SK-N-SH (cell line): ENCODE results near the gene TARS3. TPM values are rescaled to one million over a fixed set of nuclear protein-coding genes. Genes with fewer than 3 reads are reported as not detected.

Experiments
- CTCF ChIA-PET: fragments of 300-600, 350-600 bp; formaldehyde crosslinking; extraction: SDS; loops from one replicate; lab custom pipeline; 2021; lab: Yijun Ruan, JAX
- POLR2A ChIA-PET: fragments of 350-600 bp; sonication (Branson Sonifier 250); formaldehyde crosslinking; extraction: SDS; loops from one replicate; lab custom pipeline; 2020; ENCODE audit warnings: antibody characterized with exemption, inconsistent platforms; lab: Yijun Ruan, JAX
- DNase-seq: peaks from one replicate; pipeline ENCODE4 v3.0.0; 2012
- H2AFZ ChIP-seq: fragments of 200-600 bp; sonication (generic); 2 replicates; pipeline ENCODE4 v1.8.1; 2016; ENCODE audit warnings: antibody characterized with exemption, mild to moderate bottlenecking, low read depth
- H3F3A ChIP-seq: fragments of 200-600 bp; sonication (generic); replicated peaks from 2 replicates; pipeline ENCODE3; 2016; ENCODE audit warnings: antibody characterized with exemption, mild to moderate bottlenecking; ENCODE audit not compliant: insufficient read depth
- H3K27ac ChIP-seq, 2 experiments: fragments of 200-500 bp in 1 of 2; fragments of 200-600 bp in 1 of 2; sonication (Bioruptor generic) in 1 of 2; sonication (generic), shearing (Covaris generic) in 1 of 2; 2 replicates each; pipeline versions ENCODE4 v1.5.1 to v1.6.1; 2014 to 2016; ENCODE audit warnings: low read depth in 2 of 2, inconsistent platforms in 1 of 2, low read length in 1 of 2, mild to moderate bottlenecking in 1 of 2, mixed read lengths in 1 of 2
- H3K27me3 ChIP-seq: fragments of 200-600 bp; sonication (generic), shearing (Covaris generic); 2 replicates; pipeline ENCODE4 v1.6.1; 2016; ENCODE audit warnings: mixed run types; ENCODE audit not compliant: insufficient read depth
- H3K36me3 ChIP-seq, 2 experiments: fragments of 200-500 bp in 1 of 2; fragments of 200-600 bp in 1 of 2; sonication (Bioruptor generic) in 1 of 2; sonication (generic) in 1 of 2; replicated peaks in 1 of 2; 2 replicates each; pipeline versions ENCODE3 to v1.5.1; 2014 to 2016; ENCODE audit warnings: low read length in 1 of 2, mild to moderate bottlenecking in 1 of 2; ENCODE audit not compliant: insufficient read depth in 2 of 2, control insufficient read depth in 1 of 2
- H3K4me1 ChIP-seq, 2 experiments: fragments of 200-500 bp in 1 of 2; fragments of 200-600 bp in 1 of 2; sonication (Bioruptor generic) in 1 of 2; sonication (generic), shearing (Covaris generic) in 1 of 2; 2 replicates each; pipeline versions ENCODE4 v1.5.1 to v1.6.1; 2014 to 2016; ENCODE audit warnings: low read depth in 1 of 2, low read length in 1 of 2, mixed run types in 1 of 2; ENCODE audit not compliant: insufficient read depth in 2 of 2, control insufficient read depth in 1 of 2
- H3K4me2 ChIP-seq: fragments of 200-600 bp; sonication (generic), shearing (Covaris generic); 2 replicates; pipeline ENCODE4 v1.6.1; 2017; ENCODE audit warnings: mixed run types
- H3K4me3 ChIP-seq, 2 experiments: fragments of 200-500 bp in 1 of 2; fragments of 200-600 bp in 1 of 2; sonication (Bioruptor generic) in 1 of 2; sonication (generic), shearing (Covaris generic) in 1 of 2; 2 replicates each; pipeline versions ENCODE4 v1.5.1 to v1.8.1; 2014 to 2016; ENCODE audit warnings: low read depth in 2 of 2, inconsistent platforms in 1 of 2, low read length in 1 of 2, mild to moderate bottlenecking in 1 of 2, mixed read lengths in 1 of 2, moderate library complexity in 1 of 2
- H3K79me2 ChIP-seq: fragments of 200-600 bp; sonication (generic); 2 replicates; pipeline ENCODE4 v1.8.1; 2017; ENCODE audit warnings: mild to moderate bottlenecking; ENCODE audit not compliant: insufficient read depth
- H3K9ac ChIP-seq: fragments of 200-600 bp; sonication (generic); 2 replicates; pipeline ENCODE4 v1.6.1; 2017; ENCODE audit warnings: mixed run types
- H3K9me2 ChIP-seq: fragments of 200-600 bp; sonication (generic); 2 replicates; pipeline ENCODE4 v1.6.1; 2017; ENCODE audit warnings: mixed run types
- H3K9me3 ChIP-seq: fragments of 200-600 bp; sonication (generic); 2 replicates; pipeline ENCODE4 v1.6.1; 2017; ENCODE audit warnings: mixed run types, mild to moderate bottlenecking, moderate library complexity
- H4K20me1 ChIP-seq: fragments of 200-600 bp; sonication (generic); 2 replicates; pipeline ENCODE4 v1.6.1; 2017; ENCODE audit warnings: mild to moderate bottlenecking, mixed run types; ENCODE audit not compliant: insufficient read depth
- ELF1 ChIP-seq: IDR thresholded peaks from 2 replicates; pipeline ENCODE4 v1.4.0; 2012
- EP300 ChIP-seq, 2 experiments: IDR thresholded peaks; 2 replicates each; pipeline versions ENCODE4 v1.4.0 to v1.6.1; 2012; ENCODE audit warnings: borderline replicate concordance in 1 of 2, low read depth in 1 of 2, low read length in 1 of 2
- FOSL2 ChIP-seq: IDR thresholded peaks from 2 replicates; pipeline ENCODE4 v1.4.0; 2012; ENCODE audit warnings: low read depth, mild to moderate bottlenecking, moderate library complexity, borderline replicate concordance
- FOXJ3 ChIP-seq: sonication (generic); formaldehyde crosslinking; IDR thresholded peaks from 2 replicates; pipeline ENCODE4 v1.5.1; 2020; ENCODE audit warnings: mild to moderate bottlenecking, missing genetic modification reagents
- FOXM1 ChIP-seq: IDR thresholded peaks from 2 replicates; pipeline ENCODE4 v1.4.0; 2012; ENCODE audit warnings: low read depth, mild to moderate bottlenecking
- GABPA ChIP-seq: IDR thresholded peaks from 2 replicates; pipeline ENCODE4 v1.4.0; 2012; ENCODE audit warnings: low read depth, mild to moderate bottlenecking
- GATA2 ChIP-seq: sonication (generic); formaldehyde crosslinking; IDR thresholded peaks from 2 replicates; pipeline ENCODE4 v1.5.0; 2020; ENCODE audit warnings: mild to moderate bottlenecking, missing genetic modification reagents
- MEF2A ChIP-seq: IDR thresholded peaks from 2 replicates; pipeline ENCODE4 v1.4.0; 2012; ENCODE audit warnings: low read depth, borderline replicate concordance
- MXI1 ChIP-seq: IDR thresholded peaks from 2 replicates; pipeline ENCODE4 v1.6.1; 2012; ENCODE audit warnings: mild to moderate bottlenecking, low read depth, low read length, improper control_type of control experiment
- NFIC ChIP-seq: IDR thresholded peaks from 2 replicates; pipeline ENCODE4 v1.4.0; 2012; ENCODE audit warnings: borderline replicate concordance
- NRF1 ChIP-seq: IDR thresholded peaks from 2 replicates; pipeline ENCODE4 v1.6.1; 2012; ENCODE audit warnings: low read depth, mild to moderate bottlenecking, low read length
- RAD21 ChIP-seq: IDR thresholded peaks from 2 replicates; pipeline ENCODE4 v1.6.1; 2012; ENCODE audit warnings: mild to moderate bottlenecking, low read length
- RCOR1 ChIP-seq: fragments of 150-350 bp; IDR thresholded peaks from 2 replicates; pipeline ENCODE4 v1.6.1; 2017; ENCODE audit warnings: antibody characterized with exemption, low read length
- RFX5 ChIP-seq: IDR thresholded peaks from 2 replicates; pipeline ENCODE4 v1.6.1; 2012; ENCODE audit warnings: mild to moderate bottlenecking, improper control_type of control experiment, low read length
- RXRA ChIP-seq: IDR thresholded peaks from 2 replicates; pipeline ENCODE4 v1.4.0; 2012; ENCODE audit warnings: low read depth, mild to moderate bottlenecking, borderline replicate concordance
- SIN3A ChIP-seq: IDR thresholded peaks from 2 replicates; pipeline ENCODE4 v1.6.1; 2012; ENCODE audit warnings: low read depth, mild to moderate bottlenecking, low read length, moderate library complexity, borderline replicate concordance
- SMC3 ChIP-seq: IDR thresholded peaks from 2 replicates; pipeline ENCODE4 v1.6.1; 2012; ENCODE audit warnings: low read depth, low read length, improper control_type of control experiment
- TAF1 ChIP-seq: IDR thresholded peaks from 2 replicates; pipeline ENCODE4 v1.6.1; 2012; ENCODE audit warnings: low read depth, mild to moderate bottlenecking, low read length, moderate library complexity, borderline replicate concordance
- TCF12 ChIP-seq: IDR thresholded peaks from 2 replicates; pipeline ENCODE4 v1.4.0; 2012
- TEAD4 ChIP-seq: IDR thresholded peaks from 2 replicates; pipeline ENCODE4 v1.4.0; 2012; ENCODE audit warnings: mild to moderate bottlenecking, borderline replicate concordance; ENCODE audit not compliant: insufficient read depth
- YY1 ChIP-seq: IDR thresholded peaks from 2 replicates; pipeline ENCODE4 v1.4.0; 2012; ENCODE audit warnings: low read depth, mild to moderate bottlenecking
- whole genome bisulfite sequencing: methylation state at CpG from one replicate; pipeline ENCODE4 v1.1.6; 2017; ENCODE audit warnings: low lambda C conversion rate; 5-methylcytosine and 5-hydroxymethylcytosine counted together
- polyA plus RNA-seq, 3 experiments: library from polyadenylated mRNA; depleted of rRNA; stranded (reverse); fragments of >200 nt; gene quantifications; 2 replicates each; pipeline ENCODE4 v1.2.3, GENCODE V29; 2012
- TF ChIP-seq, protein P1 (sequence below): fragments of 150-350 bp; IDR thresholded peaks from 2 replicates; pipeline ENCODE4 v1.6.1; 2017; ENCODE audit warnings: antibody characterized with exemption, low read length, low read depth, borderline replicate concordance
- TF ChIP-seq, protein P2 (sequence below): IDR thresholded peaks from 2 replicates; pipeline ENCODE4 v1.6.1; 2012; ENCODE audit warnings: mild to moderate bottlenecking, low read depth, low read length, moderate library complexity

TARS3 gene
- polyA plus RNA-seq, 1 of the 3 experiments (the other 2 are of a cell fraction) = 3.5 TPM

DNA sequence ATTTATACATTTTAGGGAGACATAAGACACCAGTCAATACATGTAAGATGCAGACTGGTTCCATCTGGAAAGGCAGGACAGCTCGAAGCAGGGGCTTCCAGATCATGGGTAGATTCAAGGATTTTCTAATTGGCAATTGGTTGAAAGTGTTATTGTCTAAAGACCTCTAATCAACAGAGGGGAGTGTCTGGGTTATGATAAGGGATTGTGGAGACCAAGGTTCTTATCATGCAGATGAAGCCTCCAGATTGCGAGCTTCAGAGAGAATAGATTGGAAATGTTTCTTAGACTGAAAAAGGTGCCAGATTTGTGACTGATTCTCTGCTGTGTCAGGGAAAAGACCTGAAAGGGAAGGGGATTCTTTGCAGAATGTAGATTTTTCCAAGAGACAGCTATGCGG lies 87.2 kb downstream of the TARS3 start:
- Histone ChIP-seq H3K36me3 (peaks cover 28 to 38% of the 10 kb centered on the region in 2 experiments), H4K20me1 (peaks cover 9% of the 10 kb centered on the region), H3K79me2 (no peaks in the 10 kb centered on the region), H3K9ac (no peak overlapping the region), H3K9me2 (no peaks in the 10 kb centered on the region), H3K27ac (no peak overlapping the region), H2AFZ (no peak overlapping the region), H3K4me2 (no peak overlapping the region), H3K4me1 (peaks cover 4 to 6% of the 10 kb centered on the region in 2 experiments; a peak in 2 of 4 replicates), H3F3A (peaks cover 9% of the 10 kb centered on the region), H3K9me3 (no peaks in the 10 kb centered on the region), H3K4me3 (no peak overlapping the region), H3K27me3 (no peaks in the 10 kb centered on the region)
- no peak for TF ChIP-seq RCOR1
- TF ChIP-seq TEAD4 = no peak
- no peak for TF ChIP-seq SMC3
- no peak for TF ChIP-seq SIN3A
- no peak for TF ChIP-seq TAF1
- no peak for TF ChIP-seq ELF1
- TF ChIP-seq NFIC = no peak
- TF ChIP-seq GABPA = no peak
- TF ChIP-seq TCF12 = no peak
- no peak for TF ChIP-seq NRF1
- TF ChIP-seq, protein P1, sequence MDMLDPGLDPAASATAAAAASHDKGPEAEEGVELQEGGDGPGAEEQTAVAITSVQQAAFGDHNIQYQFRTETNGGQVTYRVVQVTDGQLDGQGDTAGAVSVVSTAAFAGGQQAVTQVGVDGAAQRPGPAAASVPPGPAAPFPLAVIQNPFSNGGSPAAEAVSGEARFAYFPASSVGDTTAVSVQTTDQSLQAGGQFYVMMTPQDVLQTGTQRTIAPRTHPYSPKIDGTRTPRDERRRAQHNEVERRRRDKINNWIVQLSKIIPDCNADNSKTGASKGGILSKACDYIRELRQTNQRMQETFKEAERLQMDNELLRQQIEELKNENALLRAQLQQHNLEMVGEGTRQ = no peak
- no peak for TF ChIP-seq EP300 (IDR thresholded peaks at IDR 0.05; ENCODE audit: borderline replicate concordance in 1 of 2, low read depth in 1 of 2, low read length in 1 of 2)
- no peak for TF ChIP-seq MEF2A
- TF ChIP-seq FOXJ3 (CRISPR knock-in tag) = no peak
- TF ChIP-seq FOXM1 = no peak
- TF ChIP-seq RAD21 = no peak
- POLR2A ChIA-PET = no interaction called here
- WGBS = 93% methylated on average over 3 of the region's 3 CpGs
- CTCF ChIA-PET = interaction anchor here (1.0 to 8.2 kb wide), 2 partner anchors 335 to 344 kb away, joined by 3 to 139 read pairs; partner anchors contain the start of gene SNRPA1
- DNase-seq = no peak

DNA sequence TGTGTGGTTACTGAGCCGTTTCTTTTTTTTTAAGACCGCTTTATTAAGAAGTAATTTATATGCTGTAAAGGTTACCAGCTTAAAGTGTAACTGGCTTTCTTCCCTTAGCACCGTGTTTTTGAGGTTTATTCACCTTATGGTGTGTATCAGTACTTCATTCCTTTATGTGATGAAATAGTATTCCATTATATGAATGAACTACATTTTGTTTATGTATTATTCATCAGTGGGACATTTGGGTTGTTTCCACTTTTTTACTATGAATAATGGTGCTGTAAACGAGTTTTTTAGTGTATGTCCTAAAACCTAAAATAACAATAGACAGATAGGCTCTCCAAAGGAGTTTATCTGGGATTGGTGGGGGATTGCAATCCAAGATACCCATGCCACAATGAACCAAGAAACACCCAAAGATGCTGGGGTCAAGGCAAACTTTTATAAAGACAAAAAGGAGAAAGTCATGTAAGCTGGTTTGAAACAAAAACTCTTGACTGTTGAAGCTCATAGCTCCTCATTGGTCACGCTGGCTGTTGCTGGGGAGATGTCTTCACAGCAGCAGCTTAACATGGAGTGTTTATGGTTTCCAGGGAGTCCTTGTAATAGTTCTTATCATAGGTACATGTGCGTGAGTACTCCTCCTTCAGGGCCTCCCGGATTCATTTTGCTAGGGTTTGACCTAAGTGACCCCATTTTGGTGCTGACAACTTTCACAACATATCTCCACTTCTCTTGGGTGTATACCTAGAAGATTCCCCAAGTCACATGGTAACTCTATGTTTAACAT lies 88.1 kb downstream of the TARS3 start:
- Histone ChIP-seq H3F3A (peaks cover under 1% of the 10 kb centered on the region), H3K4me1 (no peaks in the 10 kb centered on the region), H3K4me3 (no peak overlapping the region), H3K9ac (no peak overlapping the region), H3K4me2 (no peak overlapping the region), H3K9me2 (no peaks in the 10 kb centered on the region), H3K36me3 (peaks cover 20 to 30% of the 10 kb centered on the region in 2 experiments), H2AFZ (no peak overlapping the region), H4K20me1 (peaks cover 9% of the 10 kb centered on the region), H3K79me2 (no peaks in the 10 kb centered on the region), H3K27me3 (no peaks in the 10 kb centered on the region), H3K9me3 (no peaks in the 10 kb centered on the region), H3K27ac (no peak overlapping the region)
- POLR2A ChIA-PET = interaction anchor here (0.6 kb wide), 1 partner anchor 352 kb away, joined by 4 read pairs; no protein-coding TSS in a partner anchor
- WGBS = 83% methylated on average over 7 of the region's 7 CpGs
- no peak for DNase-seq
- CTCF ChIA-PET = interaction anchor here (8.2 kb wide), 1 partner anchor 343 kb away, joined by 139 read pairs; the partner anchor contains the start of gene SNRPA1
- TF ChIP-seq YY1 = no peak
- no peak for TF ChIP-seq SMC3
- no peak for TF ChIP-seq RFX5
- TF ChIP-seq FOXM1 = no peak
- TF ChIP-seq NFIC = no peak
- no peak for TF ChIP-seq RAD21
- TF ChIP-seq, protein P1 = no peak
- no peak for TF ChIP-seq GATA2 (CRISPR knock-in tag)
- TF ChIP-seq MXI1 = no peak
- no peak for TF ChIP-seq FOSL2
- TF ChIP-seq, protein P2, sequence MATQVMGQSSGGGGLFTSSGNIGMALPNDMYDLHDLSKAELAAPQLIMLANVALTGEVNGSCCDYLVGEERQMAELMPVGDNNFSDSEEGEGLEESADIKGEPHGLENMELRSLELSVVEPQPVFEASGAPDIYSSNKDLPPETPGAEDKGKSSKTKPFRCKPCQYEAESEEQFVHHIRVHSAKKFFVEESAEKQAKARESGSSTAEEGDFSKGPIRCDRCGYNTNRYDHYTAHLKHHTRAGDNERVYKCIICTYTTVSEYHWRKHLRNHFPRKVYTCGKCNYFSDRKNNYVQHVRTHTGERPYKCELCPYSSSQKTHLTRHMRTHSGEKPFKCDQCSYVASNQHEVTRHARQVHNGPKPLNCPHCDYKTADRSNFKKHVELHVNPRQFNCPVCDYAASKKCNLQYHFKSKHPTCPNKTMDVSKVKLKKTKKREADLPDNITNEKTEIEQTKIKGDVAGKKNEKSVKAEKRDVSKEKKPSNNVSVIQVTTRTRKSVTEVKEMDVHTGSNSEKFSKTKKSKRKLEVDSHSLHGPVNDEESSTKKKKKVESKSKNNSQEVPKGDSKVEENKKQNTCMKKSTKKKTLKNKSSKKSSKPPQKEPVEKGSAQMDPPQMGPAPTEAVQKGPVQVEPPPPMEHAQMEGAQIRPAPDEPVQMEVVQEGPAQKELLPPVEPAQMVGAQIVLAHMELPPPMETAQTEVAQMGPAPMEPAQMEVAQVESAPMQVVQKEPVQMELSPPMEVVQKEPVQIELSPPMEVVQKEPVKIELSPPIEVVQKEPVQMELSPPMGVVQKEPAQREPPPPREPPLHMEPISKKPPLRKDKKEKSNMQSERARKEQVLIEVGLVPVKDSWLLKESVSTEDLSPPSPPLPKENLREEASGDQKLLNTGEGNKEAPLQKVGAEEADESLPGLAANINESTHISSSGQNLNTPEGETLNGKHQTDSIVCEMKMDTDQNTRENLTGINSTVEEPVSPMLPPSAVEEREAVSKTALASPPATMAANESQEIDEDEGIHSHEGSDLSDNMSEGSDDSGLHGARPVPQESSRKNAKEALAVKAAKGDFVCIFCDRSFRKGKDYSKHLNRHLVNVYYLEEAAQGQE = no peak
- no peak for TF ChIP-seq RXRA
